ENCODE data around the gene LNP1. TPM values are rescaled to one million over a fixed set of nuclear protein-coding genes. Genes with fewer than 3 reads are reported as not detected.

Gene LNP1
- total and polyA plus RNA-seq, 9 donors, result 2.4 to 7.9 (median 4.4) TPM

DNA sequence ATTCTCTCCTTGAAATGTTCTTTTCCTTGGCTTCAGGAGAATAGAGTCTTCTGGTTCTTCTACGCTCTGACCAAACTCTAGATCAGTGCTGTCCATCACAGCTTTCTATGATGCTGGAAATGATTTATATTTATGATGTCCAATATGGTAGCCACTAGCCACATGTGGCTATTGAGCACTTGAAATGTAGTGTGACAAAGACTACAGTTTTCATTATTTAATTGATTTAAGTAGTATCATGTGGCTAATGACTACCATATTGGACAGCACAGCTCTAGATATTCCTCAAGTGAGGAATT lies 2.9 kb downstream of the LNP1 start:
- no peaks in the 10 kb centered on the region for H3K9me3 ChIP-seq
- no peak overlapping the region for H3K27ac ChIP-seq
- intact Hi-C loops (cut with DNase I), result loop anchor here in 2 of 4 donors (10.0 kb wide), 2 partner anchors 91 to 631 kb away; partner anchors contain the start of gene TMEM45A (in 1 of the 2)
- H3K36me3 ChIP-seq, result no peaks in the 10 kb centered on the region
- H3K4me1 ChIP-seq (ENCODE audit: insufficient read depth), result peaks cover 11% of the 10 kb centered on the region
- no peak for TF ChIP-seq EP300 (IDR thresholded peaks at IDR 0.05)
- TF ChIP-seq, protein P1, sequence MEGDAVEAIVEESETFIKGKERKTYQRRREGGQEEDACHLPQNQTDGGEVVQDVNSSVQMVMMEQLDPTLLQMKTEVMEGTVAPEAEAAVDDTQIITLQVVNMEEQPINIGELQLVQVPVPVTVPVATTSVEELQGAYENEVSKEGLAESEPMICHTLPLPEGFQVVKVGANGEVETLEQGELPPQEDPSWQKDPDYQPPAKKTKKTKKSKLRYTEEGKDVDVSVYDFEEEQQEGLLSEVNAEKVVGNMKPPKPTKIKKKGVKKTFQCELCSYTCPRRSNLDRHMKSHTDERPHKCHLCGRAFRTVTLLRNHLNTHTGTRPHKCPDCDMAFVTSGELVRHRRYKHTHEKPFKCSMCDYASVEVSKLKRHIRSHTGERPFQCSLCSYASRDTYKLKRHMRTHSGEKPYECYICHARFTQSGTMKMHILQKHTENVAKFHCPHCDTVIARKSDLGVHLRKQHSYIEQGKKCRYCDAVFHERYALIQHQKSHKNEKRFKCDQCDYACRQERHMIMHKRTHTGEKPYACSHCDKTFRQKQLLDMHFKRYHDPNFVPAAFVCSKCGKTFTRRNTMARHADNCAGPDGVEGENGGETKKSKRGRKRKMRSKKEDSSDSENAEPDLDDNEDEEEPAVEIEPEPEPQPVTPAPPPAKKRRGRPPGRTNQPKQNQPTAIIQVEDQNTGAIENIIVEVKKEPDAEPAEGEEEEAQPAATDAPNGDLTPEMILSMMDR (IDR thresholded peaks at IDR 0.05), result no peak
- DNase-seq, result no peak
- H3K27me3 ChIP-seq, result no peaks in the 10 kb centered on the region
- no peak overlapping the region for H3K4me3 ChIP-seq
- WGBS, 3 donors, result 85 to 96% (median 93%) methylated on average over 1 of the region's 1 CpG

DNA sequence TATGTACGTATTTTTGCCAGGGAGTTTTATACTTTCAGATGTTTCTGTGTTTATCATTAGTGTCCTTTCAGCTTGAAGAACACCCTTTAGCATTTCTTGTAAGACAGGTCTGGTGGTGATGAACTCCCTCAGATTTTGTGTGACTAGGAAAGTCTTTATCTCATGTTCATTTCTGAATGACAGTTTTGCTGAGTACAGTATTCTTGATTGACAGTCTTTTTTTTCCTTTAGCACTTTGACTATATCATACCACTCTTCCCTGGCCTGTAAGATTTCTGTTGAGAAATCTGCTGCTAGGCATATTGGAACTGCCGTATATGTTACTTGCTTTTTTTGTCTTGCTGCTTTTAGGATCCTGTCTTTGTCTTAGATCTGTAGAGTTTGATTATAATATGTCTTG lies 5.8 kb downstream of the LNP1 start:
- Histone ChIP-seq H3K27ac (no peak overlapping the region), H3K27me3 (no peaks in the 10 kb centered on the region), H3K36me3 (no peaks in the 10 kb centered on the region), H3K9me3 (no peaks in the 10 kb centered on the region), H3K4me3 (no peak overlapping the region), H3K4me1 (ENCODE audit: insufficient read depth) (peaks cover 5% of the 10 kb centered on the region)
- intact Hi-C loops (cut with DNase I), result loop anchor here in 2 of 4 donors (10.0 kb wide), 2 partner anchors 88 to 628 kb away; partner anchors contain the start of gene TMEM45A (in 1 of the 2)
- 74 to 96% (median 78%) methylated on average over 2 of the region's 2 CpGs for WGBS, 3 donors
- no peak for TF ChIP-seq POLR2A (IDR thresholded peaks at IDR 0.05)
- no peak for TF ChIP-seq EP300 (IDR thresholded peaks at IDR 0.05)
- TF ChIP-seq, protein P1 (IDR thresholded peaks at IDR 0.05), result no peak
- no peak for DNase-seq

DNA sequence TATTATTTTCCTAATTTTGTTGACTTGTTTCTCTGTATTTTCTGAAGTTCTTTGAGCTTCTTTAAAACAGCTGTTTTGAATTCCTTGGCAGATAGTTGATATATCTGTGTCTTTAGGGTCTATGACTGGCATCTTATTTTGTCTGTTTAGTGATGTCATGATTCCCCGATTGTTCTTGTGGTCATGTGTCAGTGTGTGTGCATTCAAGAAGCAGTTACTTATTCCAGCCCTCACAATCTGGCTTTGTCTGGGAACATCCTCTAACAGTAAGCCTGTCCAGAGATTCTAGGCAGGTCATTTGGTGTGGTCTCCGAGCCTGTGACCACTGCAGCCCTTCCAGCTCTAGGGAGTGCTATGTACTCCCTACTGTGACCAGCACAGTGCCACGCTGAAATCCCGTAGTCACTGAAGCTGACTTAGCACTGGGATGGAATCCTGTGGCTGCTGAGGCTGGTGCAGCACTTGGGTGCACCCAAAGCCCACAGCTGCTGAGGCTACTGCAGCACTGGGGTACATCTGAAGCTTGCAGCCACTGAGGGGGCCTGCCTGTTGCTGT lies 6.7 kb downstream of the LNP1 start:
- 93 to 99% (median 95%) methylated on average over 4 of the region's 4 CpGs for WGBS, 3 donors
- Histone ChIP-seq H3K9me3 (no peaks in the 10 kb centered on the region), H3K4me1 (ENCODE audit: insufficient read depth) (peaks cover 3% of the 10 kb centered on the region), H3K27ac (no peak overlapping the region), H3K4me3 (no peak overlapping the region), H3K36me3 (no peaks in the 10 kb centered on the region), H3K27me3 (no peaks in the 10 kb centered on the region)
- no peak for TF ChIP-seq POLR2A (IDR thresholded peaks at IDR 0.05)
- TF ChIP-seq EP300 (IDR thresholded peaks at IDR 0.05), result no peak
- TF ChIP-seq, protein P1 (IDR thresholded peaks at IDR 0.05), result no peak
- intact Hi-C loops (cut with DNase I), result loop anchor here in 2 of 4 donors (10.0 kb wide), 2 partner anchors 87 to 627 kb away; partner anchors contain the start of gene TMEM45A (in 1 of the 2)
- DNase-seq, result no peak

DNA sequence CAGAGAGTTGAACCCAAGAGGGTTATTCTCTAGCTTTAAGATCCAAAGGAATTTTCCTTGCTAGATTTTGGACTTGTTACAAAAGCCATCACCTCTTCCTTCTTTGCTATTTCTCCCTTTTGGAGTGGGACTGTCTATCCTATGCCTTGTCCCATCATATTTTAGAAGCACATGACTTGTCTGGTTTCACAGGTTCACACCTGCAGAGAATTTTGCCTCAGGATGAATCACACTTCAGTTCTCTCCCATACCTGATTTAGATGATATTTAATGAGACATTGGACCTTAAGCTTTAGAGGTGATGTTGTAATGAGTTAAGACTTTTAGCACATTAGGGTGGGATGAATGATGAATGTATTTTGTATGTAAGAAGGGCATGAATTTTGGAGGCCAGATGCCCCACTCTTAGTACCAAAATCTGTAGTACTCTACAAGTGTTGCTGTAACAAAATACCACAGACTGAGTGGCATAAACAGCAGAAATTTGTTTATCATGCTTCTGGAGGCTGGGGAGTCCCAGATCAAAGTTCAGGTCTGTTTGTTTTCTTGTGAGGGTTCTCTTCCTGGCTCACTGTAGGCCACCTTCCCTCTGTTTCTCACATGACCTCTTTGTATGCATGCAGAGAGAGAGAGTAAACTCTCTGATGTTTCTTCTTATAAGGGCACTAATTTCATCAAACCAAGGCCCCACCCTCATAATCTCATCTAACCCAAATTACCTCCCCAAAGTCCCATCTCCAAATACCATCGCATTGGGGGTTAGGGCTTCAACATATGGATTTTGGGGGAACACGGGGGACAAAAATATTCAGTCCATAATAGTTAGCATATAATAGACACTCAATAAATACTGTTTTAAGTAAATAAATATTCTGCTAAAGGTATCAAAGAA lies 10.0 kb downstream of the LNP1 start:
- Histone ChIP-seq H3K27me3 (no peaks in the 10 kb centered on the region), H3K36me3 (no peaks in the 10 kb centered on the region), H3K9me3 (no peaks in the 10 kb centered on the region), H3K4me1 (ENCODE audit: insufficient read depth) (no peaks in the 10 kb centered on the region), H3K27ac (no peak overlapping the region), H3K4me3 (no peak overlapping the region)
- TF ChIP-seq EP300 (IDR thresholded peaks at IDR 0.05) (no peak), POLR2A (IDR thresholded peaks at IDR 0.05) (no peak)
- TF ChIP-seq, protein P1 (IDR thresholded peaks at IDR 0.05), result no peak
- no peak for DNase-seq
- intact Hi-C loops (cut with DNase I), result no loop called here
- WGBS, 3 donors, result 94 to 100% (median 99%) methylated on average over 2 of the region's 2 CpGs

Measured in ovary (tissue), 9 donors.